Activated naive CD4-positive, alpha-beta T cell treated with anti-CD3 and anti-CD28 coated beads, Interleukin-2, amount 50 U/mL, for 16 hours (primary cell): ENCODE measurements around the gene NUP98.
"Not testable (repeated sequence)": the region's sequence is repeated elsewhere in the genome, so short reads cannot be mapped to it uniquely, and the experiment has no call there.

Experiments
- DNase-seq: peaks from one replicate; pipeline ENCODE4 v3.0.0-alpha.2; 2020

Gene NUP98

DNA sequence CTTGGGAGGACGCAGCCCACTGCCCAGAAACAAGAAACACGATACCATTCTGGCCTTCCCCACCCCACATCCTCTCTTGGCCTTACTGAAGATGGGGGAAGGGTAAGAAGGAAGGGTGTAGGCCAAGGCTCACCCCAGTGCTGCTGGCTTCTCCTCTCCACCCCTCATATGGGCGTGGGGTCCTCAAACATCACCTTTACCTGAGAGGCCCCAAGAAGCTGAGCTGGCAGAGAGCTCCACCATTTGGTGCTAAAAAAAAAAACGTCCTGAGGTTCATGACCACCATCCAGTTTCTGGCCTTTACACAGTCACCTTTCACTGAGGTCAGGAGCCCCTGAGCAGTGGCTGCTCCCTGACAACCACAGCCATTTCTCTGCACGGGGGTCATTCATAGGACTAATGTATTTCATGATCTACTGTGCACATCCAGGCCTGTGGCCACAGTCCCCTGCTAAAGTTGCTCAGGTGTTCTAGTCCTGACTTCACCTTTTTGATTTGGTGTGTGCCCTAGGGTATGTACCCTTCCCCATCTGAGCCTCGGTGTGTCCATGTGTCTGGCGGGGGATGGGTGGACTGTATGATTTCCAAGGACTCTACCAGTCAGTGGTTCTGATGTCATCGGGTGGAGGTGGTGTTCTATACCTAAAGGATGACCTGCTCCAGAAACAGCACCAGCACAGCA lies 28.3 kb upstream of the NUP98 start:
- DNase-seq, result no peak

- peak; percentile 84 for DNase-seq
These were observed 27.5 kb upstream of the NUP98 start for GRCh38 chr11:3824714-3825472.

GRCh38 chr11:3823762-3824506 lies 26.6 kb upstream of the NUP98 start:
- DNase-seq, result no peak

DNA sequence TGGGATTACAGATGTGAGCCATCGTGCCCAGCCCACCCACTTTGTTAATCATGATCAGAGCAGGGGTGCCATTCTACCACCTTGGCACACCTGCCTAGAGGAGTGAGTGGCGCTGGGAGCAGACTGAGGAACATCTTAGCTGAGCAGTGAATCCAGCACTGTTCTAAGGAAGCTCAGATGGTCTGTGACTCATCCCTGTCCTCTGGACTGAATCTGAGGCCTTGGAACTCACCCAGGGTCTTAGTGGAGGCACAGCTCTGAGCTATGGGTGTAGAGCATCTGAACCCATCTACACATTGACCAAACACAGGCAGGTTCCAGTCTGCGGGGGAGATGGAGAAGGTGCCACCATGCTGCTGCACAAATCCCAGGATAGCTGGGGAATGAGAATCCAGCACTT lies 25.9 kb upstream of the NUP98 start:
- DNase-seq, result no peak

GRCh38 chr11:3822312-3822711 lies 25.0 kb upstream of the NUP98 start:
- DNase-seq, result no peak

GRCh38 chr11:3820971-3821370 lies 23.6 kb upstream of the NUP98 start:
- no peak for DNase-seq

DNA sequence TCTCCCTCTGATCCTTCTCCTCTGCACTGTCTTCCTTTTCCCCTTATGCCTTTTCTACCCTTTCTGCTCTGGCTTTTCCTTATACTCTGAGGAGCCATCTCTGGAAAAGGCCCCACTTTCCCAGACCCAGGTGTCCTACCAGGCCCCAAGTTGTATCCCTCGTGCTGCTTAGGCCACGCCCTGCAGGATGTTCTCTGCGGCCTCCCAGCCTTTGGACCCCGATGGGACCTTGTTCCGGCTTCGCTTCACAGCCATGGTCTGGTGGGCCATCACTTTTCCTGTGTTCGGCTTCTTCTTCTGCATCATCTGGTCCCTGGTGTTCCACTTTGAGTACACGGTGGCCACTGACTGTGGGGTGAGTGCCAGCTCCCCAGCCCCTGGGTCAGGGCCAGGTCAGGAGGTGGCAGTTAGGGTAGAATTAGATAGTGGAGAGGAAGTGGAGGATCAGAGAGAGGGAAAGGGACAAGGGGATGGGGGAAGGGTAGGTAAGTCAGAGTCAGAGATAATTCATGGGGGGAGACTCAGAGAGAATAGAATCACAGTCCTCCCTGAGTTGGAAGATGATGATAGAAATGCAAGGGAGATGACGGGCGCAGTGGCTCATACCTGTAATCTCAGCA lies 19.9 kb upstream of the NUP98 start:
- DNase-seq, result no peak

GRCh38 chr11:3816673-3817072 lies 19.3 kb upstream of the NUP98 start:
- no peak for DNase-seq

DNA sequence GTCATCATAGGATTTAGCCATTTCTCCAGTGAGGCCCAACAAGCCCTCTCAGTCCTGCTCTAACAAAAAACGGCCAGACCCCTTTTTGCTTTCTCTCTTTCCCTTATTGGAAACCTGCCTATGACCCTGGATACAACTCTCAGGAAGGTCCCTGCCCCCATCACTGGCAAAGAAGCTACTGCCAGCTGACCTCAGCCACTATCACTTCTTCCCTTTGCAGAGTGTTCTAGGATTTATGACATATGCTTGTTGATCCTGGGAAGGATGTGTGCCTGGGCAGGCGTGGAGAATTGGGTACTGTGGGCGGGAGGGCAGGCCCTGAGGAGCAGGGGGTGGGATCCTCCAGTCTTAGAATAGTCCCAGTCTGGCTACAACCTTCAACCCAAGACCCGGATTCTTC lies 18.5 kb upstream of the NUP98 start:
- no peak for DNase-seq

DNA sequence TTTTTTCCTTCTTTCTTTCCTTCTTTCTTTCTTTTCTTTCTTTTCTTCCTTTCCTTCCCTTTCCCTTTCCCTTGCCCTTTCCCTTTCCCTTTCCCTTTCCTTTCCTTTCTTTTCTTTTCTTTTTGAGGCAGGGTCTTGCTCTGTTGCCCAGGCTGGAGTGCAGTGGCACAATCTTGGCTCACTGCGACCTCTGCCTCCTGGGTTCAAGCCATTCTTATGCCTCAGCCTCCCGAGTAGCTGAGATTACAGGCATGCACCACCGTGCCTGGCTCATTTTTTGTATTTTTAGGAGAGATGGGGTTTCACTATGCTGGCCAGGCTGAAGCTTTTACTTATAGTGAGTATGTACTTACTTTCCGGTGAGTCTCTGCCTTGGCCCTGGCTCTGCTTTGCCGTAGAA lies 17.5 kb upstream of the NUP98 start:
- not testable (repeated sequence) for DNase-seq

DNA sequence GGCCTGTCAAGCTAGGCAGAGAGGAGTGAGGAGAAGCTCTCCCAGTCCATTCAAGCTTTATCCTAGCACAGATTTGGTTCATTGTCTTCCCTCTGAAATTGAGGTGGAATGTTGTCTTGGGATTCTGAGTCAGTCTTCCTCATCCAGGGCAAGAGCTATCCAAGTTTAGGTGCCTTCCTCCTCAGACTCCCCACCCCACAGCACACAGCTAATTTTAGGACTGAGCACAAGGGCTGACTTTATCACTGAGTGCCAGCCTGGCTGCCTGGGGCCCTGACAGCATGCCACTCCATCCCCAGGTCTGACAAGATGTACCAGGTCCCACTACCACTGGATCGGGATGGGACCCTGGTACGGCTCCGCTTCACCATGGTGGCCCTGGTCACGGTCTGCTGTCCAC lies 13.6 kb upstream of the NUP98 start:
- no peak for DNase-seq

DNA sequence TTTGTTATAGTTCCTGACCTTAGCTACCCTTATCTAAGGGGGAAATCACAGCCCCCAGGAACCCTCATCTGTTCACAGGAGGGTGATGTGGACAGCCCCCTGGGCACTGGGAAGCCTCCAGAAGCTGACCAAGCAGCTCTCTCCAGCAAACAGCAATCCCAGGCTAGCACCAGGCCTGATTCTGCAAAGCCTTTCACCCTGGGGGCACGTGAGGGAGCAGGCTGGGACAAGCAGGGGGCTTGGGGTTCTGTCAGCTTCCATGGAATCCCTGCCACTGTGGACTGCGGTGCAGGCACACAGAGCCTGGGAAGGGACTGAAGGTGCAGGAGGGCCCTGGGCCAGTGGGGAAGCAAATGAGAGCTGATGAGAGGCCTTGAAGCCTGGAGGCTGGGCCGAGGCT lies 13.1 kb upstream of the NUP98 start:
- no peak for DNase-seq

DNA sequence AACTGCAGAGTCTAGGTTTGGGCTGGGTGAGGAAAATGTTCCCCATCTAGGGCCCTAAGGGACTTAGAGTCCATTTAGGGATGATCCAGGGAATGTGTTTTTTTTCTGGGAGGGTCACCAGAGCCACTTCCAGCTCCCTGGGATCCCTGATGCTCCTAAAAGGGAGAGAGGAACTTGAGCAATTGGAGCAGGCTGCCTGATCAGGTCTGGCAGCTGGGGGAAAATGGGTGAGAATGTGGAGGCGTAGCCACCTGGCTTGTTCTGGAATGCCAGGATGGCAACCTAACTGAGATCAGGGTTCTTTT lies 12.2 kb upstream of the NUP98 start:
- no peak for DNase-seq

DNA sequence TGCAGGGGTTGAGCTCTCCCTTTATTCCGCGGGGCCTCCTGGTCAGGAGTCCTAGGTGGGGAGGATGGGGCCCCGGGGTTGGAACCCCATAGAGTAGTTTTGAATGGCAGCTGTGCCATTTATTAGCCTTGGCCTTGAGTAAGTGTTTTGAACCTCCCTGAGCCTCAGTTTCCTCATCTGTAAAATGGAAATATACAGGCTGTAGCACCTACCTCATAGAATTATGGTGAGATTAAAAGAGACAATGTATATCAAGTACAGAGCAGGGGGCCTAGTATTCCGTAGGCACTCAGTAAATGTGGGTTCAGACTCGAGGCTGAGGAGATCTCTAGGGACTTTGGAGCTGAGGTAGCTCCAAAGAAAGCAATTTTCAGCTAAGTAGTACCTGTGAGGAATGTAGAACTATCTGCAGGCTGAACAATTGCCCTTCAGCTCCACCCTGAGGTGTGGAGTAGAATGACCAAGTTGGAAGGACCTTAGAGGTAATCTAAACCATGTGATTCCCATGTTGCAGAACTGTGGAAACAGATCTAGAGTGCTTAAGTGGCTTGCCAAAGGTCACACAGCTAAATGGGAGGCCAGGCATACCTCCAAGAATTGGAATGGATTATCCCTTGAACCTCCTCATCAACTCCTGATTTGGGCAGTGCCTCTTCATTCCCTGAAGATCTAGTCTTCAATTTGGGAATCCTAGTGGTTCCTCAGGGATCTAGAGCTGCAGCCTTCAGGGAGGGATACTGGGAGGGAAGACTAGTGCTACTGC lies 11.7 kb upstream of the NUP98 start:
- peak; percentile 42 for DNase-seq

- DNase-seq, result peak; percentile 65
These were observed 10.8 kb upstream of the NUP98 start, which contains the start of gene PGAP2 for GRCh38 chr11:3807909-3808860. PGAP2 (plus strand) TSS chr11:3808560; CDS start chr11:3811260, 2,700 bp downstream.

- no peak for DNase-seq
These were observed 6.6 kb upstream of the NUP98 start for GRCh38 chr11:3803726-3804495.

GRCh38 chr11:3802011-3802790 lies 4.8 kb upstream of the NUP98 start:
- DNase-seq, result no peak

- DNase-seq, result no peak
These were observed 2.5 kb upstream of the NUP98 start for GRCh38 chr11:3799873-3800272.

GRCh38 chr11:3799143-3799542 lies 1.8 kb upstream of the NUP98 start:
- DNase-seq, result no peak

- DNase-seq, result no peak
These were observed 489 bp downstream of the NUP98 start for GRCh38 chr11:3796801-3797328.
